Measurements from ENCODE around the gene TCF15. TPM values are rescaled to one million over a fixed set of nuclear protein-coding genes. Genes with fewer than 3 reads are reported as not detected.
A peak's percentile ranks its signal among the peaks of the same experiment; 100 is the strongest.

The TCF15 gene
- total RNA-seq, 6 donors from 2014 or later = 0.14 to 1.4 (median 0.39) TPM; not detected in 1

- no peak for DNase-seq
- Histone ChIP-seq H3K27ac (no peak overlapping the region), H3K9me3 (no peaks in the 10 kb centered on the region), H3K27me3 (no peaks in the 10 kb centered on the region), H3K4me1 (no peaks in the 10 kb centered on the region), H3K36me3 (no peaks in the 10 kb centered on the region), H3K4me3 (no peak overlapping the region)
- ATAC-seq (ENCODE audit: low FRiP score in 2 of 2) = no peak
- 49 to 51% methylated on average over 7 of the region's 7 CpGs for WGBS, 2 donors
- no peak for TF ChIP-seq CTCF (IDR thresholded peaks at IDR 0.05)
- no peak for TF ChIP-seq EP300 (IDR thresholded peaks at IDR 0.05)
- no peak for TF ChIP-seq POLR2A (IDR thresholded peaks at IDR 0.05)
- no peak for TF ChIP-seq POLR2AphosphoS5 (IDR thresholded peaks at IDR 0.05)
Observed at GRCh38 chr20:635893-636338, 25.8 kb upstream of the TCF15 start.

- no peaks in the 10 kb centered on the region for H3K36me3 ChIP-seq
Observed at GRCh38 chr20:635028-635892, 25.2 kb upstream of the TCF15 start.

GRCh38 chr20:634148-634925 is 24.2 kb upstream of the TCF15 start:
- DNase-seq (peak in 1 of 2 donors; percentile 40), ATAC-seq (ENCODE audit: low FRiP score in 2 of 2) (peak in 1 of 2 donors; percentile 14)
- WGBS, 2 donors = 62 to 70% methylated on average over 11 to 14 of the region's 14 CpGs
- Histone ChIP-seq H3K27ac (no peak overlapping the region), H3K4me3 (no peak overlapping the region), H3K27me3 (no peaks in the 10 kb centered on the region), H3K36me3 (no peaks in the 10 kb centered on the region), H3K9me3 (no peaks in the 10 kb centered on the region), H3K4me1 (no peaks in the 10 kb centered on the region)
- TF ChIP-seq CTCF (IDR thresholded peaks at IDR 0.05) = no peak
- no peak for TF ChIP-seq EP300 (IDR thresholded peaks at IDR 0.05)
- no peak for TF ChIP-seq POLR2AphosphoS5 (IDR thresholded peaks at IDR 0.05)
- no peak for TF ChIP-seq POLR2A (IDR thresholded peaks at IDR 0.05)

More at GRCh38 chr20:635028-635892, 25.2 kb upstream of the TCF15 start:
- Histone ChIP-seq H3K27me3 (no peaks in the 10 kb centered on the region), H3K4me3 (no peak overlapping the region), H3K4me1 (no peaks in the 10 kb centered on the region), H3K9me3 (no peaks in the 10 kb centered on the region), H3K27ac (no peak overlapping the region)
- DNase-seq = no peak
- TF ChIP-seq EP300 (IDR thresholded peaks at IDR 0.05) (no peak), POLR2AphosphoS5 (IDR thresholded peaks at IDR 0.05) (no peak), POLR2A (IDR thresholded peaks at IDR 0.05) (no peak), CTCF (IDR thresholded peaks at IDR 0.05) (no peak)
- no peak for ATAC-seq (ENCODE audit: low FRiP score in 2 of 2)
- 59 to 76% methylated on average over 6 to 9 of the region's 9 CpGs for WGBS, 2 donors

GRCh38 chr20:631101-631500 is 21.0 kb upstream of the TCF15 start:
- Histone ChIP-seq H3K27ac (no peak overlapping the region), H3K9me3 (no peaks in the 10 kb centered on the region), H3K36me3 (no peaks in the 10 kb centered on the region), H3K4me1 (no peaks in the 10 kb centered on the region), H3K27me3 (no peaks in the 10 kb centered on the region), H3K4me3 (no peak overlapping the region)
- DNase-seq (no peak), ATAC-seq (ENCODE audit: low FRiP score in 2 of 2) (no peak)
- WGBS, 2 donors = 57 to 70% methylated on average over 1 of the region's 1 CpG
- no peak for TF ChIP-seq POLR2A (IDR thresholded peaks at IDR 0.05)
- no peak for TF ChIP-seq POLR2AphosphoS5 (IDR thresholded peaks at IDR 0.05)
- TF ChIP-seq EP300 (IDR thresholded peaks at IDR 0.05) = no peak
- no peak for TF ChIP-seq CTCF (IDR thresholded peaks at IDR 0.05)

Data from upper lobe of left lung (tissue), 6 donors.